Gastrocnemius medialis (tissue), 4 donors: ENCODE data around the gene TARP.
"Not testable (repeated sequence)": the region's sequence is repeated elsewhere in the genome, so short reads cannot be mapped to it uniquely, and the experiment has no call there.

Source experiments
- POLR2A ChIP-seq, 2 donors: fragments of 450-650 bp; IDR thresholded peaks; one replicate each; pipeline ENCODE4 v1.6.1; 2017; ENCODE audit warnings: antibody characterized with exemption in 2 of 2, mild to moderate bottlenecking in 2 of 2, moderate library complexity in 2 of 2
- TF ChIP-seq, protein P1 (sequence below), 5 experiments: fragments of 450-650 bp in 3 of 5; fragments of 200-600 bp in 2 of 5; sonication (generic) in 2 of 5; IDR thresholded peaks in 4 of 5; conservative IDR thresholded peaks in 1 of 5; 1 replicate in 4 of 5; 2 replicates in 1 of 5; pipeline ENCODE4 v1.5.1; 2016 to 2019; ENCODE audit warnings: antibody characterized with exemption in 5 of 5, mild to moderate bottlenecking in 3 of 5, moderate library complexity in 3 of 5

DNA sequence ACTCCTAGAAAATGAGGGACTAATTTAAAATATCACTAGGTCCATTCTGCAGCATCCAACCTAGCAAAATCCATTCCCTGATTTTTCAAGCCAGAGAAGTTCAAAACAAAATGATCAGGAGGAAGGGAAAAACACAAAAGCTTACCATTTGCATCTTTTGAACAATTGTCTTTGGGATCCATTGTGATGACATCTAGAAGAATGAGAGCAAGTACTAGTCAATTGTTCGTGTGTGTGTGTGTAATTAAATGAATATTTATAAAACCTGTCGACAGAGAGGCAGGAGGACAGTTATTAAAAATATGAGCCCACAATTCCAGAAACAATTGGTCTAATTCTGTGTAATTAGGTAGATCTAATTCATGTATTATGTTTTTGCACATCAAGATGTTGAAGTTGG, 11.4 kb downstream of the TARP start:
- not testable (repeated sequence) for TF ChIP-seq POLR2A (IDR thresholded peaks at IDR 0.05)
- TF ChIP-seq, protein P1, sequence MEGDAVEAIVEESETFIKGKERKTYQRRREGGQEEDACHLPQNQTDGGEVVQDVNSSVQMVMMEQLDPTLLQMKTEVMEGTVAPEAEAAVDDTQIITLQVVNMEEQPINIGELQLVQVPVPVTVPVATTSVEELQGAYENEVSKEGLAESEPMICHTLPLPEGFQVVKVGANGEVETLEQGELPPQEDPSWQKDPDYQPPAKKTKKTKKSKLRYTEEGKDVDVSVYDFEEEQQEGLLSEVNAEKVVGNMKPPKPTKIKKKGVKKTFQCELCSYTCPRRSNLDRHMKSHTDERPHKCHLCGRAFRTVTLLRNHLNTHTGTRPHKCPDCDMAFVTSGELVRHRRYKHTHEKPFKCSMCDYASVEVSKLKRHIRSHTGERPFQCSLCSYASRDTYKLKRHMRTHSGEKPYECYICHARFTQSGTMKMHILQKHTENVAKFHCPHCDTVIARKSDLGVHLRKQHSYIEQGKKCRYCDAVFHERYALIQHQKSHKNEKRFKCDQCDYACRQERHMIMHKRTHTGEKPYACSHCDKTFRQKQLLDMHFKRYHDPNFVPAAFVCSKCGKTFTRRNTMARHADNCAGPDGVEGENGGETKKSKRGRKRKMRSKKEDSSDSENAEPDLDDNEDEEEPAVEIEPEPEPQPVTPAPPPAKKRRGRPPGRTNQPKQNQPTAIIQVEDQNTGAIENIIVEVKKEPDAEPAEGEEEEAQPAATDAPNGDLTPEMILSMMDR (IDR thresholded peaks at IDR 0.05 in 4 of 5, conservative IDR thresholded peaks at IDR 0.05 in 1 of 5), result not testable (repeated sequence)
